COLO829 (cell line): ENCODE results near the gene PARP16.

Experiments used
- DNase-seq: peaks from one replicate; pipeline ENCODE4 v3.0.0; 2012; ENCODE audit warnings: low spot score

PARP16 gene

GRCh38 chr15:65286704-65287519, at the start of gene PARP16:
PARP16 (minus strand) TSS chr15:65286883; CDS start chr15:65286426, 457 bp downstream.
- DNase-seq = no peak

GRCh38 chr15:65335278-65336055, 48.8 kb upstream of the PARP16 start:
- no peak for DNase-seq

- DNase-seq = no peak
Observed at GRCh38 chr15:65334586-65335231, 48.0 kb upstream of the PARP16 start.

GRCh38 chr15:65333856-65334255, 47.2 kb upstream of the PARP16 start:
- DNase-seq = no peak

- no peak for DNase-seq
Observed at GRCh38 chr15:65333148-65333820, 46.6 kb upstream of the PARP16 start.

GRCh38 chr15:65332391-65333147, 45.9 kb upstream of the PARP16 start:
- no peak for DNase-seq

- no peak for DNase-seq
Observed at GRCh38 chr15:65331811-65332210, 45.1 kb upstream of the PARP16 start.

- DNase-seq = no peak
Observed at GRCh38 chr15:65330934-65331645, 44.4 kb upstream of the PARP16 start.

- DNase-seq = no peak
Observed at GRCh38 chr15:65329984-65330735, 43.5 kb upstream of the PARP16 start.

- no peak for DNase-seq
Observed at GRCh38 chr15:65329288-65329983, 42.8 kb upstream of the PARP16 start.

GRCh38 chr15:65328506-65329287, 42.0 kb upstream of the PARP16 start:
- DNase-seq = no peak

- no peak for DNase-seq
Observed at GRCh38 chr15:65327651-65328393, 41.1 kb upstream of the PARP16 start.

GRCh38 chr15:65326818-65327217, 40.1 kb upstream of the PARP16 start:
- DNase-seq = no peak

- DNase-seq = no peak
Observed at GRCh38 chr15:65326117-65326526, 39.4 kb upstream of the PARP16 start.

GRCh38 chr15:65323071-65323511, 36.4 kb upstream of the PARP16 start:
- no peak for DNase-seq

GRCh38 chr15:65318870-65319356, 32.2 kb upstream of the PARP16 start:
- peak; percentile 66 for DNase-seq

GRCh38 chr15:65312400-65312916, 25.8 kb upstream of the PARP16 start:
- peak; percentile 42 for DNase-seq
